HFF-Myc (cell line): Measurements from ENCODE around the gene BRSK2.

Experiments used
- DNase-seq: peaks from one replicate; pipeline ENCODE4 v3.0.0-alpha.2; 2011; ENCODE audit warnings: low read depth; ENCODE audit errors: extremely low read depth
- H3K4me3 ChIP-seq: replicated peaks from 2 replicates; pipeline ENCODE4 v1.5.1; 2011; ENCODE audit warnings: low read depth, mild to moderate bottlenecking, control low read depth, low read length
- CTCF ChIP-seq: IDR thresholded peaks from 2 replicates; pipeline ENCODE4 v1.5.1; 2012; ENCODE audit warnings: mild to moderate bottlenecking, low read depth, low read length, control low read depth; ENCODE audit errors: missing control alignments

Gene BRSK2

DNA sequence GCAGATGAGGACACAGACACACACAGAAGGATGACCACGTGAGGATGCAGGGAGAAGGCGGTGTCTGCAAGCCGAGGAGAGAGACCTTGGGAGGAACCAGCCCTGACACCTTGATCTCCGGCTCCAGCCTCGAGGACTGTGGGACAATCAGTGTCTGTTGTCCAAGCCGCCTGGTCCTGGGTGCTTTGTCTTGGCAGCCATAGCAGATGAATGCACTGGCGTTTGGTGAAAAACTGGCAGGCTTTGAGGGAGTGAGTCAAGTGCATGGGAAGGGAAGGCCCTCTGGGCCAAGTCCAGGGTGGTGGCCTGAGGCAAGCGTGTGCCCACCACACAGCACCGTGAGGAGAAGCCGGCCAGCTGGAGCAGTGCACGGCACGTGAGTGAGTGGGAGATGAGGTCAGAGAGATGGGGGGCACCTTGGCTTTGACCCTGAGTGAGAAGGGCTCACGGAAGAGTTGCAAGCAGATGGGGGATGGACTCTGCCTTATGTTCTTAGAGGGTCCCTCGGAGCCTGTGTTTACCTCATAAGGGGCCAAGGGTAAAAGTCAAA, 12.4 kb upstream of the BRSK2 start:
- no peak for DNase-seq
- H3K4me3 ChIP-seq, result no peak overlapping the region
- no peak for TF ChIP-seq CTCF

GRCh38 chr11:1381793-1382425, 7.8 kb upstream of the BRSK2 start:
- no peak for DNase-seq
- no peak overlapping the region for H3K4me3 ChIP-seq
- no peak for TF ChIP-seq CTCF

DNA sequence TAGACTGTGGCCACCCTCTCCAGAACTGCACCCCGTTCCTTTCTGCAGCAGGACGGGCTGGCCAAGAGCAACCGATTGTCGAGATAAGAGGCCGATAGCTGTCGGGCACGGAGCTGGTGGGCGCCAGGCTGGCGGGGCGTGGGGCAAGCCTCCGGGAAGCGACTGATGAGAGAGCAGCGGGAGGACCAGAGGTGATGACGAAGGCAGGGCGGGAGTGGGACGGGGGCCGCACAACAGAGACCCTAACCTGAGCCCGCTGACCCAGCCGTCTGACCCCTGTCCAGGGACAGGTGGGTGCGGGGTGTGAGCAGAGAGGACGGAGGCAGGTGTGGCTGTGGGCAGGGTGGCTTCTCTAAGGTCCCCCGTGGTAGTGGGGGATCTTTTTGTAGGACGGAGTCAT, 7.3 kb upstream of the BRSK2 start:
- DNase-seq, result no peak
- H3K4me3 ChIP-seq, result no peak overlapping the region
- TF ChIP-seq CTCF, result no peak

DNA sequence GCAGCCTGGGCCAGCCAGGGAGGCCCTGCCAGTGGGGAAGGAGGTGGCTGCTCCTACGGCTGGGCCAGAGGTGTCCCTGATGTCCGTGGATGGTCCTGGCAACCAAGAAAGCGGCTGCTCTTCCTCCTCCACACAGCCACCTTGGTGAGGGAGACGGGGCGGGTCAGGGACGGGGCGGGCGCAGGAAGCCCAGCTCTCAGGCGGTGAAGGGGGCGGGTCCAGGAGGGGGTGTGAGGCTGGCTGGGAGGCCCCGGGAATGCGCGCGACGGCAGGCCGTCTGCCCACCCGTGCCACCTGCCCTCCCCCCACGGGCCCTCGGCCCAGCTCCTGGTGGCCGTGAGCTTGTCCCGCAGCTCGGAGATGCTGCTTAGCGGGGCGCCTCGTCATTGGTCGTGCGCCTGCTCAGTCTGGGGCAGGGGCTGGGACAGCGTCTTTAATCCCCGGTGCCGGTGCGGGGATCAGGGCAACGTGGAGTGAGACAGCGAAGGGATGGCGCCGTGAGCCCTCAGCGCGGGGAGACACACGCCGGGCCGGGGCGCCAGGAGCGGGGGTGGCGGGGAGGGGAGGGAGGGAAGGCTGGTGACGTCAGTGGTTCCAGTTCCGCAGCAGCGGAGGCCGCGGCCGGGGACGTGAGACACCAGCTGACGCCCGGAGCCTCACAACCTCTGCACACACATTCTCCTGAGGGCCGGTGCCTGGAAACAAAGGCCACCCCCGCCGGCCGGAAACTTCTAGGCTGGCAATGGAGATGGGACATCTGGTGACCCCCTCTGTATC, 6.7 kb upstream of the BRSK2 start:
- no peak for TF ChIP-seq CTCF
- peak; percentile 10 for DNase-seq
- peak overlapping the region; percentile 39 for H3K4me3 ChIP-seq

GRCh38 chr11:1384199-1384970, 5.3 kb upstream of the BRSK2 start:
- DNase-seq, result no peak
- no peak overlapping the region for H3K4me3 ChIP-seq
- TF ChIP-seq CTCF, result no peak

GRCh38 chr11:1387521-1387920, 2.2 kb upstream of the BRSK2 start:
- DNase-seq, result no peak
- TF ChIP-seq CTCF, result no peak
- H3K4me3 ChIP-seq, result no peak overlapping the region
